MM.1S (cell line): ENCODE measurements around the gene KCNH1.

Source experiments
- CTCF ChIP-seq: fragments of 300-600 bp; sonication (generic); IDR thresholded peaks from 2 replicates; pipeline ENCODE4 v1.5.1; 2016; ENCODE audit warnings: antibody characterized with exemption, low read length, mixed read lengths
- EZH2 ChIP-seq: fragments of 300-600 bp; sonication (generic); optimal IDR thresholded peaks from 2 replicates; pipeline ENCODE3; 2017; ENCODE audit warnings: low read depth, mild to moderate bottlenecking, antibody characterized with exemption, low read length, mixed read lengths
- EZH2phosphoT487 ChIP-seq: fragments of 300-600 bp; sonication (generic); IDR thresholded peaks from 2 replicates; pipeline ENCODE4 v1.6.1; 2018; ENCODE audit warnings: antibody characterized with exemption, low read length

DNA sequence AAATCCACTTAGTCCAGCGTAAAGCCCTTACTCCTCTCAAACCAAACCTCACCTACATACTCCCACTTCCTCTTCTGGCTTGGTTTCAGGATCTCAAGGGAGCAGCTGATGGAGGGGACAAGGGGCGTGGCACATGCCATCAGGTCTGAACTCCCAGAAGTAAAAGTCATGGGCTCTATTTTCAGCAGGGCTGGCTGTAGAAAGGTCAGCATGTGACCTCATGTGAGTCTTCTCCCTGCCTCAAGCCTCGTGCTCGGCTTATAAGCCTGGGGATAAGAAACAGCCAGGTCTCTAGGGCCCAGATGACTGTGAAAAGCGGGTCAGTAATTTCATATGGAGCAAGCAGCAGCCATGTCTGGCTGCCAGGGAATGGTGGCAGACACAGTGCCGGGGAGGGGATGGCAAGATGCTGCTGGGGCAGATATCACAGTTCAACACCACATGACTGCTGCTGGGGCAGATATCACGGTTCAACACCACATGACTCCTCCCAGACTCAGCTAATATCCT, 227.9 kb downstream of the KCNH1 start:
- no peak for TF ChIP-seq EZH2
- no peak for TF ChIP-seq CTCF
- TF ChIP-seq EZH2phosphoT487 = no peak
